HepG2 (cell line): ENCODE data around the gene EXOC3L4.

Source experiments
- CEBPB ChIP-seq: IDR thresholded peaks from 2 replicates; pipeline ENCODE4 v1.6.1; 2011; ENCODE audit warnings: low read depth, low read length, improper control_type of control experiment, borderline replicate concordance
- ZNF766 ChIP-seq: sonication (generic); formaldehyde crosslinking; IDR thresholded peaks from 2 replicates; pipeline ENCODE4 v1.5.0; 2020; ENCODE audit warnings: missing genetic modification reagents, borderline replicate concordance

DNA sequence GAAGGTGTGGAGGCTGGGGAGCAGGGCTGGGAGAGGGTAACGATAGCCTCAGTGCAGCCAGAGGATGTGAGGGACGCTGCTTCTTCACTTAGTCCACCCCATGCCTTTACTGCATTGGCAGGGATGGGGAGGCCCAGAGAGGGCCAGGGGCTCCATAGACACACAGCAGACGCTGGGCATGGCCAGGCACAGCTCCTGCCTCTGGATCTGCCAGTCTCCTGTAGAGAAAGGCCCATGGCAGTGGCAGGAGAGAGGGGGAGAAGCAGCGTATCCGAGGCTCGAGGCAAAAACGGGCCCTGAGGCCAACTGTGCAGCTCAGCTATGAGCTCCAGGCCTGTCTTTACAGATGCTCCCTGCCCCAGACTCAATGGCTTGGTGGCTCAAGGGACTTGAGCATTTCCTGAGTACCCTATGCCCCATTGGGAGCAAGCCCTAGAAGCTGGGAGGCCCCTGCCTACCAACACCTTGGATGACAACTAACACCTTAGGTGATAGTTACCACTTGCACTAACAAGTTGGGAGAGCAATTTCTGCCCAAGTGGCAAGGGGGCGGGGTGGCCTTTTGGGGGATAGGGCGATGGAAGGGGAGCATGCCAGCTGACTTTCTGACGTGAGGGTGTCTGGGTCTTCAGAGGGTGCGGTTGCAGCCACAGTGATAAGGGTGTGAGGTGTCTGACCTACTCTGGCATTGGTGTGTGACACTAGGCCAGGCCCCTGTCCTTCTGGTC is 15.5 kb upstream of the EXOC3L4 start:
- TF ChIP-seq ZNF766 (CRISPR knock-in tag) (no peak), CEBPB (no peak)
